Smooth muscle cell (in vitro differentiated cells): ENCODE data around the gene RNF208. TPM values are rescaled to one million over a fixed set of nuclear protein-coding genes. Genes with fewer than 3 reads are reported as not detected.

Experiments used
- DNase-seq: peaks from one replicate; lab custom pipeline; 2025; ENCODE audit not compliant: unreplicated experiment; lab: John Stamatoyannopoulos, UW
- H2AFZ ChIP-seq: fragments of 200-600 bp; sonication (generic); 2 replicates; pipeline ENCODE4 v1.6.0; 2016; ENCODE audit warnings: antibody characterized with exemption, low read depth, mild to moderate bottlenecking
- H3F3A ChIP-seq: fragments of 200-600 bp; sonication (generic); 2 replicates; pipeline ENCODE4 v1.6.0; 2017; ENCODE audit warnings: antibody characterized with exemption, low read depth
- H3K27ac ChIP-seq: fragments of 200-600 bp; sonication (generic); 2 replicates; pipeline ENCODE4 v1.5.1; 2016; ENCODE audit warnings: low read depth, mild to moderate bottlenecking
- H3K27me3 ChIP-seq: fragments of 200-600 bp; sonication (generic); 2 replicates; pipeline ENCODE4 v1.6.1; 2016; ENCODE audit warnings: low read depth, mild to moderate bottlenecking
- H3K36me3 ChIP-seq: fragments of 200-600 bp; sonication (generic); 2 replicates; pipeline ENCODE4 v1.5.1; 2016; ENCODE audit warnings: low read depth
- H3K4me1 ChIP-seq: fragments of 200-600 bp; sonication (generic); 2 replicates; pipeline ENCODE4 v1.5.1; 2016; ENCODE audit warnings: low read depth
- H3K4me2 ChIP-seq: fragments of 200-600 bp; sonication (generic); 2 replicates; pipeline ENCODE4 v1.6.0; 2016; ENCODE audit warnings: mild to moderate bottlenecking
- H3K4me3 ChIP-seq: fragments of 200-600 bp; sonication (generic); 2 replicates; pipeline ENCODE4 v1.5.1; 2016; ENCODE audit warnings: mild to moderate bottlenecking
- H3K79me2 ChIP-seq: fragments of 200-600 bp; sonication (generic); 2 replicates; pipeline ENCODE4 v1.6.0; 2016; ENCODE audit warnings: low read depth, mild to moderate bottlenecking
- H3K9ac ChIP-seq: fragments of 200-600 bp; sonication (generic); 2 replicates; pipeline ENCODE4 v1.6.0; 2016; ENCODE audit warnings: low read depth
- H3K9me3 ChIP-seq: fragments of 200-600 bp; sonication (generic); replicated peaks from 2 replicates; pipeline ENCODE4 v1.5.1; 2016; ENCODE audit warnings: low read depth
- H4K20me1 ChIP-seq: fragments of 200-600 bp; sonication (generic); 2 replicates; pipeline ENCODE4 v1.6.0; 2016; ENCODE audit warnings: low read depth
- CTCF ChIP-seq: fragments of 200-600 bp; sonication (generic); IDR thresholded peaks from 2 replicates; pipeline ENCODE4 v1.5.1; 2017; ENCODE audit warnings: borderline replicate concordance, mild to moderate bottlenecking, antibody characterized with exemption; ENCODE audit not compliant: insufficient read depth, poor library complexity, severe bottlenecking
- WGBS: methylation state at CpG from one replicate; pipeline ENCODE4 v1.1.7; 2016; ENCODE audit warnings: low lambda C conversion rate; 5-methylcytosine and 5-hydroxymethylcytosine counted together
- polyA plus RNA-seq: library from polyadenylated mRNA; unstranded; fragments of >200 nt; fragmentation: Nextera tagmentation; extraction: Ambion mirVana; gene quantifications from 2 replicates; pipeline ENCODE4 v1.2.1, GENCODE V29; 2016
- total RNA-seq: library from RNA; depleted of rRNA; stranded (reverse); fragments of >200 nt; gene quantifications from 2 replicates; pipeline ENCODE4 v1.2.3, GENCODE V29; 2014

The RNF208 gene
- total and polyA plus RNA-seq, 2 experiments from 2014 or later: 0.36 to 1.4 TPM

GRCh38 chr9:137234055-137234697 is 12.1 kb upstream of the RNF208 start:
- WGBS: 91% methylated on average over 40 of the region's 40 CpGs
- no peak for DNase-seq
- Histone ChIP-seq H3F3A (no peaks in the 10 kb centered on the region), H3K27ac (no peak overlapping the region), H3K4me2 (no peak overlapping the region), H3K4me3 (no peak overlapping the region), H3K36me3 (no peaks in the 10 kb centered on the region), H3K79me2 (peaks cover 9% of the 10 kb centered on the region), H3K9me3 (no peaks in the 10 kb centered on the region), H3K4me1 (peaks cover 7% of the 10 kb centered on the region), H2AFZ (no peak overlapping the region), H3K27me3 (no peaks in the 10 kb centered on the region), H4K20me1 (peaks cover 16% of the 10 kb centered on the region), H3K9ac (no peak overlapping the region)
- no peak for TF ChIP-seq CTCF

- H3K4me1 ChIP-seq: peaks cover 7% of the 10 kb centered on the region
- H3K79me2 ChIP-seq: peaks cover 1% of the 10 kb centered on the region
- H2AFZ ChIP-seq: no peak overlapping the region
- H4K20me1 ChIP-seq: peaks cover 16% of the 10 kb centered on the region
- no peaks in the 10 kb centered on the region for H3F3A ChIP-seq
- H3K9ac ChIP-seq: no peak overlapping the region
- no peak for TF ChIP-seq CTCF
- no peaks in the 10 kb centered on the region for H3K27me3 ChIP-seq
- H3K27ac ChIP-seq: no peak overlapping the region
- WGBS: 91% methylated on average over 19 of the region's 40 CpGs
- H3K4me2 ChIP-seq: no peak overlapping the region
- H3K4me3 ChIP-seq: no peak overlapping the region
- no peaks in the 10 kb centered on the region for H3K36me3 ChIP-seq
- no peak for DNase-seq
- no peaks in the 10 kb centered on the region for H3K9me3 ChIP-seq
Measured at GRCh38 chr9:137233143-137233980, 11.3 kb upstream of the RNF208 start.

GRCh38 chr9:137232510-137232909 is 10.5 kb upstream of the RNF208 start:
- Histone ChIP-seq H2AFZ (no peak overlapping the region), H3K9me3 (no peaks in the 10 kb centered on the region), H3K4me2 (no peak overlapping the region)

More at GRCh38 chr9:137232510-137232909, 10.5 kb upstream of the RNF208 start:
- no peak for DNase-seq
- no peaks in the 10 kb centered on the region for H3K36me3 ChIP-seq
- no peaks in the 10 kb centered on the region for H3K79me2 ChIP-seq
- H3F3A ChIP-seq: no peaks in the 10 kb centered on the region
- 95% methylated on average over 24 of the region's 24 CpGs for WGBS
- H3K27me3 ChIP-seq: no peaks in the 10 kb centered on the region
- no peak overlapping the region for H3K9ac ChIP-seq
- no peak for TF ChIP-seq CTCF
- H4K20me1 ChIP-seq: peaks cover 12% of the 10 kb centered on the region
- no peak overlapping the region for H3K27ac ChIP-seq
- peaks cover 7% of the 10 kb centered on the region for H3K4me1 ChIP-seq
- H3K4me3 ChIP-seq: no peak overlapping the region
